Testis (tissue), 3 donors: ENCODE data around the gene MAP1B. TPM values are rescaled to one million over a fixed set of nuclear protein-coding genes. Genes with fewer than 3 reads are reported as not detected.

Experiments used
- DNase-seq: peaks from one replicate; pipeline ENCODE4 v3.0.0-alpha.2; 2019
- H3K27ac ChIP-seq, 2 donors: fragments of 200-600 bp; sonication (generic); one replicate each; pipeline ENCODE4 v1.5.1; 2019
- H3K27me3 ChIP-seq: fragments of 200-600 bp; sonication (generic); one replicate; pipeline ENCODE4 v1.5.1; 2019
- H3K36me3 ChIP-seq: fragments of 200-600 bp; sonication (generic); one replicate; pipeline ENCODE4 v1.5.1; 2017; ENCODE audit warnings: low read depth; ENCODE audit errors: missing control alignments
- H3K4me1 ChIP-seq: fragments of 200-600 bp; sonication (generic); one replicate; pipeline ENCODE4 v1.5.1; 2019
- H3K4me3 ChIP-seq, 2 donors: fragments of 200-600 bp; sonication (generic); one replicate each; pipeline ENCODE4 v1.5.1; 2017 to 2019
- H3K9me3 ChIP-seq: fragments of 200-600 bp; sonication (generic); one replicate; pipeline ENCODE4 v1.5.1; 2017
- CTCF ChIP-seq, 3 experiments: fragments of 450-650 bp in 2 of 3; fragments of 200-600 bp in 1 of 3; sonication (generic) in 1 of 3; IDR thresholded peaks; one replicate each; pipeline ENCODE4 v1.5.1; 2016 to 2019; ENCODE audit warnings: antibody characterized with exemption in 3 of 3, mild to moderate bottlenecking in 2 of 3, moderate library complexity in 1 of 3
- POLR2A ChIP-seq: fragments of 450-650 bp; IDR thresholded peaks from one replicate; pipeline ENCODE4 v1.6.1; 2017; ENCODE audit warnings: antibody characterized with exemption, mild to moderate bottlenecking, moderate library complexity
- WGBS, 2 donors: methylation state at CpG; one replicate each; pipeline ENCODE4 v1.1.5; 2018; 5-methylcytosine and 5-hydroxymethylcytosine counted together
- intact Hi-C: fragments of 100-400 bp; cut with DNase I; formaldehyde crosslinking; loops from one replicate; pipeline ENCODE4 v1.15.1; 2023; ENCODE audit warnings: low total_unique reads
- polyA plus RNA-seq: library from polyadenylated mRNA; stranded (reverse); fragments of 350-450 nt; fragmentation: Illumina TruSeq; extraction: RNeasy Lipid Tissue Mini Kit (QIAGEN cat#74804); gene quantifications from one replicate; pipeline ENCODE4 v1.2.3, GENCODE V29; 2014; ENCODE audit warnings: low read depth, low replicate concordance; ENCODE audit not compliant: insufficient read depth
- total RNA-seq, 2 donors: library from RNA; depleted of rRNA; stranded (reverse); fragments of >200 nt; gene quantifications; one replicate each; pipeline ENCODE4 v1.2.3, GENCODE V29; 2016

Gene MAP1B
- total and polyA plus RNA-seq, 3 donors from 2014 or later, result 20.1 to 584 (median 431) TPM

GRCh38 chr5:72189146-72189545 lies 81.9 kb downstream of the MAP1B start:
- H3K9me3 ChIP-seq, result no peaks in the 10 kb centered on the region
- intact Hi-C loops, result no loop called here
- 57 to 66% methylated on average over 2 of the region's 2 CpGs for WGBS, 2 donors
- no peaks in the 10 kb centered on the region for H3K36me3 ChIP-seq
- no peak overlapping the region for H3K4me3 ChIP-seq
- DNase-seq, result no peak
- H3K27ac ChIP-seq, result no peak overlapping the region
- peaks cover 23% of the 10 kb centered on the region for H3K4me1 ChIP-seq
- TF ChIP-seq POLR2A (no peak), CTCF (IDR thresholded peaks at IDR 0.05) (no peak)
- no peaks in the 10 kb centered on the region for H3K27me3 ChIP-seq

DNA sequence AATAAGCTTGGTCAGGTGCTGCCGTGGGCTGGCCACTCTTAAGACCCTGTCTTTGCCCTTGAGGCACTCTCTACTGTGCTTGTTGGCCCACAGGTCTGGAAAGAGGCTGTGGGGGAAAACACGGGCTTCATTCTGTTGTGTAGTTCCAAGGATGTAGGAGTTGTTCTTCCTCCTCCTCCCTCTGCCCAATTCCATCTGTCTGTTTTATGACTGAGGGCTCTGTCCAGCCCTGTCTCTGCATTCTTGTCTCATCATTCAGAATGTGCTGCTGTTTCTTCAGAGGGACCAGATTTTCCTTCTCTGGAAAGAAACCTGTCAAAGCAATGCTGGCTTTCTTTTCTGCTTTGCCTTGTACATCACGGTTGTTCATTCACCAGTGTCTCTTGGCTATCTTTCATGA lies 84.1 kb downstream of the MAP1B start:
- no peaks in the 10 kb centered on the region for H3K36me3 ChIP-seq
- H3K9me3 ChIP-seq, result no peaks in the 10 kb centered on the region
- intact Hi-C loops, result no loop called here
- TF ChIP-seq POLR2A (no peak), CTCF (IDR thresholded peaks at IDR 0.05) (no peak)
- no peak overlapping the region for H3K4me3 ChIP-seq
- WGBS, 2 donors, result 42 to 59% methylated on average over 3 of the region's 3 CpGs
- no peak overlapping the region for H3K27ac ChIP-seq
- H3K4me1 ChIP-seq, result peaks cover 13% of the 10 kb centered on the region
- no peak for DNase-seq
- no peaks in the 10 kb centered on the region for H3K27me3 ChIP-seq

DNA sequence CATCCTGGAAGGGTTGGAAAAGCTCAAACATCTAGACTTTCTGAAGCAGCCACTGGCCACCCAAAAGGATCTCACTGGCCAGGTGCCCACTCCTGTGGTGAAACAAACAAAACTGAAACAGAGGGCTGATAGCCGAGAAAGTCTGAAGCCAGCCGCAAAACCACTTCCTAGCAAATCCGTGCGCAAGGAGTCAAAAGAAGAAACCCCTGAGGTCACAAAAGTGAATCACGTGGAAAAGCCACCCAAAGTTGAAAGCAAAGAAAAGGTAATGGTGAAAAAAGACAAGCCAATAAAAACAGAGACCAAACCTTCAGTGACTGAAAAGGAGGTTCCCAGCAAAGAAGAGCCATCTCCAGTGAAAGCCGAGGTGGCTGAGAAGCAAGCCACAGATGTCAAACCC lies 87.6 kb downstream of the MAP1B start:
- Histone ChIP-seq H3K4me3 (no peak overlapping the region), H3K36me3 (no peaks in the 10 kb centered on the region), H3K27ac (no peak overlapping the region), H3K27me3 (no peaks in the 10 kb centered on the region), H3K9me3 (no peaks in the 10 kb centered on the region), H3K4me1 (no peaks in the 10 kb centered on the region)
- DNase-seq, result no peak
- TF ChIP-seq POLR2A (no peak), CTCF (IDR thresholded peaks at IDR 0.05) (no peak)
- 93% methylated on average over 6 of the region's 6 CpGs for WGBS, 2 donors
- intact Hi-C loops, result no loop called here

- Histone ChIP-seq H3K27me3 (no peaks in the 10 kb centered on the region), H3K36me3 (no peaks in the 10 kb centered on the region), H3K27ac (no peak overlapping the region), H3K9me3 (no peaks in the 10 kb centered on the region), H3K4me1 (no peaks in the 10 kb centered on the region), H3K4me3 (no peak overlapping the region)
- 97 to 98% methylated on average over 10 of the region's 10 CpGs for WGBS, 2 donors
- no peak for TF ChIP-seq POLR2A
- TF ChIP-seq CTCF (IDR thresholded peaks at IDR 0.05), result no peak
- DNase-seq, result no peak
- intact Hi-C loops, result no loop called here
These were observed 88.3 kb downstream of the MAP1B start for GRCh38 chr5:72195581-72195980.

GRCh38 chr5:72197393-72197792 lies 90.1 kb downstream of the MAP1B start:
- 95 to 98% methylated on average over 5 of the region's 5 CpGs for WGBS, 2 donors
- Histone ChIP-seq H3K27me3 (no peaks in the 10 kb centered on the region), H3K4me3 (no peak overlapping the region), H3K36me3 (no peaks in the 10 kb centered on the region), H3K27ac (no peak overlapping the region), H3K9me3 (no peaks in the 10 kb centered on the region), H3K4me1 (no peaks in the 10 kb centered on the region)
- TF ChIP-seq CTCF (IDR thresholded peaks at IDR 0.05) (no peak), POLR2A (no peak)
- DNase-seq, result no peak
- intact Hi-C loops, result no loop called here
